ENCODE data around the gene CYP2F1.

CYP2F1 gene

DNA sequence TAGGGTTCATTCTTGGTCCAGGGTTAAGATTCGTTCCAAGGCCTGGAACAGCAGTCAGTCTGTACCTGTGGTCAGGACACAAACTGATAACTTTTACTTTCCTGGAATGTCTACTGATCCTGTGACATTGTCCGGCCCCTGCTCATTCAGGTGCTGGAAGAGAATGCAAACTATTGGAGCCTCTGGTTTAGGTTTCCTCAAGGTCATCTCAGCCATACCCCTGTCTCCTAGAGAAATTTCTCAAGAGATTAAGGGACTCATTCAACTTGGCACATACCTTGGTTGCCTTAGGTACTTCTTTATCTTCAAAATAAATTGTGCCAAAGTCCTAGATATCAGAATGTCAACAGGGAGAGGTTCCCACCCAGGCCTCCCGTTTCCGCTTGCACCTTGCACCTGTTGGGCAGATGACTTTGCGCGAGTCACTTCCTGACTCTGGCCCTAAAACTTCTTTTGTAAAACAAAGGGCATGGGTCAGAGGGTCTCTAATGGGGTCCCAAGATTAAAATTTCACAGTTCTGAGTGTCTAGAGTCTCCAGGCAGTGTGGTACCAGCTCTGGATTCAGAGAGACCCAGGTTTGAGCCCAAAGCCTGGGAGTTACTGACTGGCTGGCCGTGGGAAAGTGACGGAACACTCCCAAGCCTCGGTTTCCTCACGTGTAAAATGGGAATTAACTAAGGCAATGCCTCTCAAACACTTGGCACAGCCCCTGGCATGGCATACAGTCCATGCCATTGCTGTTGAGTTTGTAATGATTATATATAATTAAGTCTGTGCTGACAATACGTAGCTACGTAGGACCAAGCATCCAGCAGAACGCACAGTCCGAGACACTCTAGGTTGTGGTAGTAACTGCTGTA lies 52.9 kb downstream of the CYP2F1 start:
- H3K4me3 ChIP-seq (ENCODE audit: low read depth, low read length) = no peak overlapping the region
- DNase-seq (ENCODE audit: low read depth) = no peak
- TF ChIP-seq, protein P1, sequence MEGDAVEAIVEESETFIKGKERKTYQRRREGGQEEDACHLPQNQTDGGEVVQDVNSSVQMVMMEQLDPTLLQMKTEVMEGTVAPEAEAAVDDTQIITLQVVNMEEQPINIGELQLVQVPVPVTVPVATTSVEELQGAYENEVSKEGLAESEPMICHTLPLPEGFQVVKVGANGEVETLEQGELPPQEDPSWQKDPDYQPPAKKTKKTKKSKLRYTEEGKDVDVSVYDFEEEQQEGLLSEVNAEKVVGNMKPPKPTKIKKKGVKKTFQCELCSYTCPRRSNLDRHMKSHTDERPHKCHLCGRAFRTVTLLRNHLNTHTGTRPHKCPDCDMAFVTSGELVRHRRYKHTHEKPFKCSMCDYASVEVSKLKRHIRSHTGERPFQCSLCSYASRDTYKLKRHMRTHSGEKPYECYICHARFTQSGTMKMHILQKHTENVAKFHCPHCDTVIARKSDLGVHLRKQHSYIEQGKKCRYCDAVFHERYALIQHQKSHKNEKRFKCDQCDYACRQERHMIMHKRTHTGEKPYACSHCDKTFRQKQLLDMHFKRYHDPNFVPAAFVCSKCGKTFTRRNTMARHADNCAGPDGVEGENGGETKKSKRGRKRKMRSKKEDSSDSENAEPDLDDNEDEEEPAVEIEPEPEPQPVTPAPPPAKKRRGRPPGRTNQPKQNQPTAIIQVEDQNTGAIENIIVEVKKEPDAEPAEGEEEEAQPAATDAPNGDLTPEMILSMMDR (conservative IDR thresholded peaks at IDR 0.05; ENCODE audit: low read depth, low read length) = no peak

DNA sequence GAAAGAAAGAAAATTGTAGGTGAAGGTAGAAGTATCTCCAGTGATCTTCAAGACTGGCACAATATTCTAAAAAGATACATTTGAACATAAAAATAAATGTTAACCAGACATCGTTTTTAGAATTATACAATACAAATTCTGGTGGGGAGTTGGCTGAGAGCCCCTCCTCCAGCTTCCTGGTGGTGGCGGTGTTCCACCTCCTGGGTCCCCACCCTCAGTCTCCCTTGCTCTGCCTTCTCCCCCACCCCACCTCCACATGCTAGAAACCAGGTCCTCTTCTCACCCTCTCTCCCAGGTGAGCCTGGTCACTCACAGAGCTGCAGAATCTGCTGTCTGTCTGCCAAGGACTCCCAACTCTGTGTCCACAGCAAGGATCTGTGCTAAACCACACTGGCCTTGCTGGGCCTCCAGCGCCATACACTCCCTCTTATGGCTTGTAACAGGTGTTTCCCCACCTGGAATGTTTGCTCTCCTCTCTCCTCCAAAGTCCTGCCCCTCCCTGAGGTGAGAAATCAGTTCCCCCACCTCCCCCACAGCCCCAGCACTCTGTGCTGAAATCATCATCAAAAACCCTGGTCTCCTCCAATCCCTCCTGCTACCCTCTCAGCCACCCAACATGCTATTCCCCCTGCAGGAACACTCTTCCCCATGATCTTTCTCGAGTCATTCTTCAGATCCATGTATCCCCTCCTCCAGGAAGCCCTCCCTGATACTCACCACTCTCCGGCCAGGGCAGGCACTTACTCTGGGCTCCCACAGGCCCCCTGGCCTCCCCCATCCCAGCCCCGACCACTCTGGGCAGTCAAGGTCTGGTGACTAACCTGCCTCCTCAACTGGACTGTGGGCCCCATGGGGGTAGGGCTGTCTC lies 58.3 kb downstream of the CYP2F1 start:
- TF ChIP-seq, protein P1 (conservative IDR thresholded peaks at IDR 0.05; ENCODE audit: low read depth, low read length) = no peak
- no peak for DNase-seq (ENCODE audit: low read depth)
- no peak overlapping the region for H3K4me3 ChIP-seq (ENCODE audit: low read depth, low read length)

DNA sequence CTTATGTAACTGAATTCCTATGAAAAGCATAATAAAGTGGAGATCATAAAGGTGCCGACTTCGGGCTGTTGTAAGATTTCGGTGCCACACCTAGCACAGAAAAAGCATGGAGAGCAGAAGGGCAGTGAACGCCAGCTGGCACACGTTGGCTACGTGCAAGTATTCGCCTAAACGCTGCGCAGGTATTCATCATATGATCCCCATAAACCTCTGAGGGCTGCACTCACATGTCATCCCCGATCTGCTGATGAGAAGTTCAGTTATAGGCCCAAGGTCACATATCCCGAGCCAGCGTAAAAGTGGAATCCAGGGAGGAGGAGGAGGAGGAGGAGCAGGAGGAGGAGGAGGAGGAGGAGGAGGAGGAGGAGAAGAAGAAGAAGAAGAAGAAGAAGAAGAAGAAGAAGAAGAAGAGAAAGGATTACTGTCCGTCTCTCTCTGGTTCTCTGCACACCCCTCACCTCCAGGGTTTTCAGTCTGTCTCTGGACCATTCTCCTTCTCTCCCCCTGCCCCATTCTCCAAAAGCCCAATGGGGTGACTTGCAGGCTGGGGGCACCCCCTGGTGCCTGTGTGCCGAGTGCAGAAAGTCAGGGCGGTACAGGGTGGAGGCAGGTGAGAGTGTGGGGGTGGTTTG lies 60.2 kb downstream of the CYP2F1 start:
- no peak overlapping the region for H3K4me3 ChIP-seq (ENCODE audit: low read depth, low read length)
- TF ChIP-seq, protein P1 (conservative IDR thresholded peaks at IDR 0.05; ENCODE audit: low read depth, low read length) = no peak
- DNase-seq (ENCODE audit: low read depth) = no peak

DNA sequence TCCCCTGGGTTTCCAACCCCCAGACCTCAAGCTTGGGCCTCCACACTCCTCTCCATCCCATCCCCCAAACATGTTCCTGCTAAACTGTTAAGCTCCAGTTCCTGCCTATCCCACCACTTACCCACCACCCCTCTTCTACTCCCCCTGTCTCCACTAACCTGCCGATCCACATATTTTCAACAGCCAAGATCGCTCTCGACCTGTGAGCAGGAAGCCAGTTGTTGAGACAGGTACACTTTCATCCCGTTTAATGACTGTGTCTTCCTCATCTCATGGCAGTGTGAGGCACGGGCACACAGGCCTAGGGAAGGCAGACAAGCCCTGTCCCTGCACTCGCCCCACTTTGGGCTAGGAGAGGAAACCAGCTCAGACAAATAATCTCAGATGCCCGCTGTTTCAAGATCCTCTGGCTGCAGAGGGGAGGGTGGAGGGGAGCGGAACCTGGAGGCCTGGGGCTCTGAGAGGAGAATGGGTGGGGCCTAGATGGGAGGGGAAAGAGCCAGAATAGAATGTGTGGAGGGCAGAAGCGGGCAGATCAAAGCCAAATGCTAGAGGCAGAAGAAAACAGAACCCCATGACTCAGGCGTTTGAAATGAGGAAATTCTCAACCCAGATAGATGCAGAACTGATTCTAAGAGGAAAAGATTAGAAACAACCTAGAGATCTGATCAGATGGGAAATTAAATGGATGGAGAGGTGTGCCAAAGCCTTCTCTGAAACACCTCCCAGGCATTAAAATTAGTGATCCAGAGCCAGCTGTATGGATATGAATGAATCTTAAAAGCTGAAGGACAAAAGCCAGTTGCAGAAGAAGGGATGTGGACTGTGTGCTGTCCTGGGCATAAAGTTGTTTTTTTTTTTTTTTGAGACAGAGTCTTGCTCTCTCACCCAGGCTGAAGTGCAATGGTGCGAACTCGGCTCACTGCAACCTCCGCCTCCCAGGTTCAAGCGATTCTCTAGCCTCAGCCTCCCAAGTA lies 61.9 kb downstream of the CYP2F1 start:
- TF ChIP-seq, protein P1 (conservative IDR thresholded peaks at IDR 0.05; ENCODE audit: low read depth, low read length) = no peak
- peak; percentile 88 for DNase-seq (ENCODE audit: low read depth)
- no peak overlapping the region for H3K4me3 ChIP-seq (ENCODE audit: low read depth, low read length)

All from choroid plexus epithelial cell (primary cell).